ENCODE results near the gene TFCP2.

TFCP2 gene

GRCh38 chr12:51196547-51196946 lies 23.6 kb upstream of the TFCP2 start:
- DNase-seq: no peak

GRCh38 chr12:51195841-51196240 lies 22.9 kb upstream of the TFCP2 start:
- DNase-seq: no peak

- no peak for DNase-seq
Measured at GRCh38 chr12:51192284-51192671, 19.3 kb upstream of the TFCP2 start.

GRCh38 chr12:51191516-51192283 lies 18.8 kb upstream of the TFCP2 start:
- no peak for DNase-seq

- DNase-seq: no peak
Measured at GRCh38 chr12:51190820-51191219, 17.9 kb upstream of the TFCP2 start.

GRCh38 chr12:51189790-51190355 lies 16.9 kb upstream of the TFCP2 start:
- DNase-seq: no peak

GRCh38 chr12:51188359-51189051 lies 15.6 kb upstream of the TFCP2 start:
- no peak for DNase-seq

GRCh38 chr12:51187370-51187987 lies 14.5 kb upstream of the TFCP2 start:
- DNase-seq: no peak

- no peak for DNase-seq
Measured at GRCh38 chr12:51186465-51187085, 13.6 kb upstream of the TFCP2 start.

- no peak for DNase-seq
Measured at GRCh38 chr12:51185171-51185717, 12.3 kb upstream of the TFCP2 start.

GRCh38 chr12:51183816-51184215 lies 10.9 kb upstream of the TFCP2 start:
- peak; percentile 28 for DNase-seq

GRCh38 chr12:51183349-51183748 lies 10.4 kb upstream of the TFCP2 start:
- DNase-seq: no peak

GRCh38 chr12:51181558-51181957 lies 8.6 kb upstream of the TFCP2 start:
- no peak for DNase-seq

- DNase-seq: no peak
Measured at GRCh38 chr12:51177897-51178296, 5.0 kb upstream of the TFCP2 start.

GRCh38 chr12:51174501-51174900 lies 1.6 kb upstream of the TFCP2 start:
- peak; percentile 16 for DNase-seq

GRCh38 chr12:51171884-51172514 lies 936 bp downstream of the TFCP2 start:
- DNase-seq: peak; percentile 19

GRCh38 chr12:51163795-51164194 lies 9.1 kb downstream of the TFCP2 start:
- DNase-seq: no peak

- no peak for DNase-seq
Measured at GRCh38 chr12:51162217-51162616, 10.7 kb downstream of the TFCP2 start.

- peak; percentile 41 for DNase-seq
Measured at GRCh38 chr12:51160814-51161459, 12.0 kb downstream of the TFCP2 start.

- DNase-seq: no peak
Measured at GRCh38 chr12:51156245-51156765, 16.6 kb downstream of the TFCP2 start.

GRCh38 chr12:51152953-51153352 lies 20.0 kb downstream of the TFCP2 start:
- DNase-seq: no peak

- DNase-seq: no peak
Measured at GRCh38 chr12:51150777-51151176, 22.2 kb downstream of the TFCP2 start.

Data from hematopoietic multipotent progenitor cell treated with erythropoietin and hydrocortisone succinate and interleukin-3 and kit ligand, for 8 days (in vitro differentiated cells).